Activated naive CD4-positive, alpha-beta T cell treated with anti-CD3 and anti-CD28 coated beads, Interleukin-2, amount 10 ng/mL, durations not matched to agents 7 days and 5 days (primary cell): ENCODE data around the gene ABCB1.
"Not testable (repeated sequence)": the region's sequence is repeated elsewhere in the genome, so short reads cannot be mapped to it uniquely, and the experiment has no call there.

Source experiments
- CTCF ChIA-PET: fragments of 350-600 bp; sonication (Branson Sonifier 250); formaldehyde crosslinking; loops from one replicate; lab custom pipeline; 2021; ENCODE audit warnings: antibody characterized with exemption; lab: Charles Lee
- DNase-seq: peaks from one replicate; pipeline ENCODE4 v3.0.0-alpha.2; 2020
- H3K27ac Mint-ChIP-seq: one replicate; pipeline ENCODE4 v1.8.0; 2021; ENCODE audit warnings: mild to moderate bottlenecking, moderate library complexity, mixed read lengths
- H3K27me3 Mint-ChIP-seq: one replicate; pipeline ENCODE4 v1.8.0; 2021; ENCODE audit warnings: mild to moderate bottlenecking, mixed read lengths
- H3K36me3 Mint-ChIP-seq: one replicate; pipeline ENCODE4 v1.8.0; 2021; ENCODE audit warnings: mixed read lengths
- H3K4me1 Mint-ChIP-seq: one replicate; pipeline ENCODE4 v1.8.0; 2021; ENCODE audit warnings: mixed read lengths
- H3K4me3 Mint-ChIP-seq: one replicate; pipeline ENCODE4 v1.8.0; 2021; ENCODE audit warnings: mild to moderate bottlenecking, moderate library complexity, mixed read lengths
- H3K9me3 Mint-ChIP-seq: one replicate; pipeline ENCODE4 v1.8.0; 2021; ENCODE audit warnings: mixed read lengths

ABCB1 gene

DNA sequence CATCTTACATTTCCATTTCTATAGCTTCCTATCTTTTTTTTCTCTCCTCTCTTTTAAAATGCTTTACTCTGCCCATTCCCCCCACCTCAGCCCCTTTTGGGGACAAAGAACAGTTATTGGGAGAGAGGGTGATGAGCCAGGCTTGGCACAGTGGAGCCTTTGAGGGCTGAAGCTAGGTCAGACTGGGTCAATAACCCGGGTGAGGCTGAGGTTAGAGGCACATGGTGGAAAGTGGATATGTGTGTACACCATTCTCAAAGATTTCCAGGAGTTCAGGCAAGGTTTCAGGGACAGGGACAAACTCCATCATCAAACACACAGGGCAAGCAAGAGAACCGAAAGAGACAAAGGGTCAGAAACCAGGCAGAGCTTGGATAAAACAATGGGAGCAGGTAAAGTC, 136.7 kb downstream of the ABCB1 start:
- Mint-ChIP-seq H3K36me3 (no peaks in the 10 kb centered on the region), H3K4me1 (no peaks in the 10 kb centered on the region), H3K27me3 (peaks cover 8% of the 10 kb centered on the region), H3K9me3 (no peaks in the 10 kb centered on the region), H3K27ac (no peak overlapping the region), H3K4me3 (no peak overlapping the region)
- no peak for DNase-seq
- CTCF ChIA-PET = no interaction called here

DNA sequence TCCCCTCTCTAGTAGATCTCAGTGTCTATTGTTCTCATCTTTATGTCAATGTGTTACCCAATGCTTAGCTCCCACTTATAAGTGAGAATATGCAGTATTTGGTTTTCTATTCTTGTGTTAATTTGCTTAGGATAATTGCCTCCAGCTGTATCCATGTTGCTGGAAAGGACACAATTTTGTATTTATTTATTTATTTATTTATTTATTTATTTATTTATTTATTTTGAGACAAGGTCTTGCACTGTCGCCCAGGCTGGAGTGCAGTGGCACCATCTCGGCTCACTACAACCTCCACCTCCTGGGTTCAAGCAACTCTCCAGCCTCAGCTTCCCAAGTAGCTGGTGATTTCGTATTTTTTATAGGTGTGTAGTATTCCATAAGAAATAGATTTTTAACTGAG, 140.2 kb downstream of the ABCB1 start:
- H3K4me3 Mint-ChIP-seq, H3K36me3 Mint-ChIP-seq, H3K4me1 Mint-ChIP-seq, DNase-seq, H3K27ac Mint-ChIP-seq, H3K9me3 Mint-ChIP-seq, CTCF ChIA-PET: not testable (repeated sequence)
- H3K27me3 Mint-ChIP-seq = peaks cover 12% of the 10 kb centered on the region

DNA sequence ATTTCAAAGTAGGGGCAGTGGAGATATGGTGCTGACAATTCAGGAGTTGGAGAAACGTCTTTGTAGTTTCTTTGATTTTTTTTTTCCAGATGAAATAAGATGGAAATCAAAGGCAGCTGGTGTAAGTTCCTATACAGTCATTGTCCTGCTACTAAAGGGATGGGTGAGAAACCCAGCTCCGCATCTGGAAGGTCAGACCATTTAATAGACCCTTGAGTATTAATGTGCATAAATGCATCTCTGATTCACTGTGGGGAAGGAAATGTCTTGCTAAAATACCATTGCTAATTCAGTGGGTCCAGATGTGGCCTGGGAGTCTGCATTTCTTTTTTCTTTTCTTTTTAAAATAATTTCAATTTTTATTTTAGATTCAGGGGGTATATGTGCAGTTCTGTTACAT, 140.7 kb downstream of the ABCB1 start:
- H3K27me3 Mint-ChIP-seq = peaks cover 7% of the 10 kb centered on the region
- DNase-seq = no peak
- H3K36me3 Mint-ChIP-seq = no peaks in the 10 kb centered on the region
- no peak overlapping the region for H3K27ac Mint-ChIP-seq
- CTCF ChIA-PET = no interaction called here
- H3K4me1 Mint-ChIP-seq = no peaks in the 10 kb centered on the region
- no peaks in the 10 kb centered on the region for H3K9me3 Mint-ChIP-seq
- no peak overlapping the region for H3K4me3 Mint-ChIP-seq

DNA sequence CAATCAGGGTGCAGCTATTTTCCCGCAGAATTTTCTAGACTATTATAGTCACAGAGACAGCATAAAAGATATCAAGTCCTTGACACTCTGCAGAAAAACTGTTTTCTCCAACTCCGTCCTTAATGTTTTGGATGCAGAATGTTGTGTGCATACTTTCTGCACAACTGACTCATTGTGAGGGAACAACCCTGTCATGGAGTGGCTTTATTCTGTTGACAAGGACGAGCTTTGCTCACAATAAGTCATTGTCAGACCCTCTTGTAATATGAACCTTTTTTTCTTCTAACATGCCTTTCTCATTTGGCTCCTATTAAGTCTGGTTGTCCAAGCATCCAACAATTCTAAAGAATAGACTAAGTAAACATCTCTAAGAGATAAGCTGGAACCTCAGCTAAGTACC, 142.5 kb downstream of the ABCB1 start:
- Mint-ChIP-seq H3K4me3 (no peak overlapping the region), H3K36me3 (no peaks in the 10 kb centered on the region), H3K4me1 (no peaks in the 10 kb centered on the region), H3K9me3 (no peaks in the 10 kb centered on the region), H3K27ac (no peak overlapping the region), H3K27me3 (peaks cover 5% of the 10 kb centered on the region)
- CTCF ChIA-PET = no interaction called here
- no peak for DNase-seq

DNA sequence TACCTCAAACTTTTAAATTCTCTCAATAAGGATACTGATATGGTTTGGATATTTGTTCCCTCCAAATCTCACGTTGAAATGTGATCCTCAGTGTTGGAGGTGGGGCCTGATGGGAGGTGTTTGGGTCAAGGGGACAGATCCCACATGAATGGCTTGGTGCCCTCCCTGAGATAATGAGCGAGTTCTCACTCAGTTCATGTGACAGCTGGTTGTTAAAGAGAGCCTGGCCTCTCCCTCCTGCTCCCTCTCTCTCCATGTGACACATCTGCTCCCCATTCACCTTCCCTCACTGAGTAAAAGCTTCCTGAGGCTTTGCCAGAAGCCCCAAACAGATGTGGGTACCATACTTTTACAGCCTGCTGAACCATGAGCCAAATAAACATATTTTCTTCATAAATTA, 144.4 kb downstream of the ABCB1 start:
- no peak overlapping the region for H3K4me3 Mint-ChIP-seq
- no peaks in the 10 kb centered on the region for H3K9me3 Mint-ChIP-seq
- H3K4me1 Mint-ChIP-seq = no peaks in the 10 kb centered on the region
- DNase-seq = no peak
- no peak overlapping the region for H3K27ac Mint-ChIP-seq
- no peaks in the 10 kb centered on the region for H3K36me3 Mint-ChIP-seq
- CTCF ChIA-PET = no interaction called here
- H3K27me3 Mint-ChIP-seq = peaks cover 5% of the 10 kb centered on the region
